ENCODE data around the gene ICAM4.

The ICAM4 gene

DNA sequence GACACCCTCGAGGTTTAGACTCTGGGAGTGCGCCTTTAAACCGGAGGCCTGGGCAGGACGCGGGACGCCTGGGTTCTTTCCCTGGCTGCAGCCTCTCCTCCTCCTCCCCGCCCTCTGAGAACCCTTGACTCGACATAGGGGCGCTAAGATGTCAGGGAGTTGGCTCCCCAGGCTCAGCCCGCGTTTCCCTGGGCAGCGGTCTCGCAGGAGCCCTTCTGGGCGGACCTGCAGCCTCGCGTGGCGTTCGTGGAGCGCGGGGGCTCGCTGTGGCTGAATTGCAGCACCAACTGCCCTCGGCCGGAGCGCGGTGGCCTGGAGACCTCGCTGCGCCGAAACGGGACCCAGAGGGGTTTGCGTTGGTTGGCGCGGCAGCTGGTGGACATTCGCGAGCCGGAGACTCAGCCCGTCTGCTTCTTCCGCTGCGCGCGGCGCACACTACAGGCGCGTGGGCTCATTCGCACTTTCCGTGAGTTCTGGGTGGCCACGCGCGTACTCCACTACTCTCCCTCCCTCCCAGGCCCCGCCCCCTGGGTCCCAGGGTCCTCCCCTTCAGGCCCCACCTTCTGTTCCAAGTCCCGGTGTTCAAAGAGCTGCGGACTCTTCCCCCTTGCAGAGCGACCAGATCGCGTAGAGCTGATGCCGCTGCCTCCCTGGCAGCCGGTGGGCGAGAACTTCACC, 4.3 kb downstream of the ICAM4 start:
- no peak for DNase-seq (ENCODE audit: low spot score)

- DNase-seq (ENCODE audit: low spot score) = no peak
Observed at GRCh38 chr19:10291554-10292205, 4.9 kb downstream of the ICAM4 start.

DNA sequence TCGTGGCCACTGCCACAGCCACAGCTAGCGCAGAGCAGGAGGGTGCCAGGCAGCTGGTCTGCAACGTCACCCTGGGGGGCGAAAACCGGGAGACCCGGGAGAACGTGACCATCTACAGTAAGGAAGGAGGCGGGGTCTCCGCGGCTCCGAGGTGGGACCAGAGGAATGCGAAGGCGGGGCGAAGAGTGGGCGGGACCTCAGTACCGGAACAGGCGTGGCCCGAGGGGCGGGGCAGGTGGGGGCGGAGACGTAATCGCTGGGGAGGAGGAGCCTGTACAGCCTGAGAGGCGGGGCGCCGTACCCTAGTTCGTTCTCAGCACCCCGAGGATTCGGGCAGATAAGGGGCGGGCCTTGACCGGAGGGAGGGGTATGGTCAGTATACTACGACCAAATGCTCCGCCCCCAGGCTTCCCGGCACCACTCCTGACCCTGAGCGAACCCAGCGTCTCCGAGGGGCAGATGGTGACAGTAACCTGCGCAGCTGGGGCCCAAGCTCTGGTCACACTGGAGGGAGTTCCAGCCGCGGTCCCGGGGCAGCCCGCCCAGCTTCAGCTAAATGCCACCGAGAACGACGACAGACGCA, 5.5 kb downstream of the ICAM4 start:
- DNase-seq (ENCODE audit: low spot score) = peak; percentile 79

DNA sequence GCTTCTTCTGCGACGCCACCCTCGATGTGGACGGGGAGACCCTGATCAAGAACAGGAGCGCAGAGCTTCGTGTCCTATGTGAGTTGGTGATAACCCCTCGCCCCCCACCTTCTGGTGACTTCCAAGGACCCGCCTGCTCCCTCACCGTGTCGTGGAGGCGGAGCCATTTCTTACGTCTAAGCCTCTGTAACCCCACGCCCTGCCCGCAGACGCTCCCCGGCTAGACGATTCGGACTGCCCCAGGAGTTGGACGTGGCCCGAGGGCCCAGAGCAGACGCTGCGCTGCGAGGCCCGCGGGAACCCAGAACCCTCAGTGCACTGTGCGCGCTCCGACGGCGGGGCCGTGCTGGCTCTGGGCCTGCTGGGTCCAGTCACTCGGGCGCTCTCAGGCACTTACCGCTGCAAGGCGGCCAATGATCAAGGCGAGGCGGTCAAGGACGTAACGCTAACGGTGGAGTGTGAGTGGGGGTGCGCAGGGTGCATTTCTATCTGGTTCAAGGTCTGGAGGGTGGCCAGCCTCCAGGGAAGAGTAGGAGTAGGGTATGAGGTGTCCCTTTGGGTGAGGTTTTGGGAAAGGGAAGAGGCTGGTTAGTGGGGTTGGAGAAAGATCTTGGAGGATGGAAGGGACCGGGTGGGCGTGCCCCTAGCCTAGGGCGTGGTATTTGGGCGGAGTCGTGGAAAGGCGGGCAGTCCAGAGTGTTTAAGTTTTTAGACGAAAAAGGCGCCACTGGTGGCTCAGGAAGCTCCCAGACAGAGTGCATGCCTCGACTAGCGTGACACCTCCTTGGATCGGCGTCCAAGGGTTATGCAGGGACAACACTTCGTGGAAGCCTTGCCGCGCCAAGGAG, 6.3 kb downstream of the ICAM4 start:
- no peak for DNase-seq (ENCODE audit: low spot score)

DNA sequence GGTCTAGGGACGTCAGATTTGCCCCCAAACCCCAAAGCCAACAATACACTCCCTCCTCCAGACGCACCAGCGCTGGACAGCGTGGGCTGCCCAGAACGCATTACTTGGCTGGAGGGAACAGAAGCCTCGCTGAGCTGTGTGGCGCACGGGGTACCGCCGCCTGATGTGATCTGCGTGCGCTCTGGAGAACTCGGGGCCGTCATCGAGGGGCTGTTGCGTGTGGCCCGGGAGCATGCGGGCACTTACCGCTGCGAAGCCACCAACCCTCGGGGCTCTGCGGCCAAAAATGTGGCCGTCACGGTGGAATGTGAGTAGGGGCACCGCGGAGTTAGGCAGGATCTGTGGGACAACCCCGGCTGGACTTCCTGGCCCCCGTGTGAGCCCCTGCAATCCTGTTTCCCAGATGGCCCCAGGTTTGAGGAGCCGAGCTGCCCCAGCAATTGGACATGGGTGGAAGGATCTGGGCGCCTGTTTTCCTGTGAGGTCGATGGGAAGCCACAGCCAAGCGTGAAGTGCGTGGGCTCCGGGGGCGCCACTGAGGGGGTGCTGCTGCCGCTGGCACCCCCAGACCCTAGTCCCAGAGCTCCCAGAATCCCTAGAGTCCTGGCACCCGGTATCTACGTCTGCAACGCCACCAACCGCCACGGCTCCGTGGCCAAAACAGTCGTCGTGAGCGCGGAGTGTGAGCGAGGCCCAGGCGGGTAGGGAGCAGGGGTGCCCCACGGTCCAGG, 7.0 kb downstream of the ICAM4 start:
- DNase-seq (ENCODE audit: low spot score) = no peak

DNA sequence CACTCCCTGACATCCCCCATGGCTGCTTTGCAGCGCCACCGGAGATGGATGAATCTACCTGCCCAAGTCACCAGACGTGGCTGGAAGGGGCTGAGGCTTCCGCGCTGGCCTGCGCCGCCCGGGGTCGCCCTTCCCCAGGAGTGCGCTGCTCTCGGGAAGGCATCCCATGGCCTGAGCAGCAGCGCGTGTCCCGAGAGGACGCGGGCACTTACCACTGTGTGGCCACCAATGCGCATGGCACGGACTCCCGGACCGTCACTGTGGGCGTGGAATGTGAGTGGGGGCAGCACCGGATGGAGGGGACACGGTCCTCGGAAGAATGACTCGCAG, 7.6 kb downstream of the ICAM4 start:
- DNase-seq (ENCODE audit: low spot score) = no peak

DNA sequence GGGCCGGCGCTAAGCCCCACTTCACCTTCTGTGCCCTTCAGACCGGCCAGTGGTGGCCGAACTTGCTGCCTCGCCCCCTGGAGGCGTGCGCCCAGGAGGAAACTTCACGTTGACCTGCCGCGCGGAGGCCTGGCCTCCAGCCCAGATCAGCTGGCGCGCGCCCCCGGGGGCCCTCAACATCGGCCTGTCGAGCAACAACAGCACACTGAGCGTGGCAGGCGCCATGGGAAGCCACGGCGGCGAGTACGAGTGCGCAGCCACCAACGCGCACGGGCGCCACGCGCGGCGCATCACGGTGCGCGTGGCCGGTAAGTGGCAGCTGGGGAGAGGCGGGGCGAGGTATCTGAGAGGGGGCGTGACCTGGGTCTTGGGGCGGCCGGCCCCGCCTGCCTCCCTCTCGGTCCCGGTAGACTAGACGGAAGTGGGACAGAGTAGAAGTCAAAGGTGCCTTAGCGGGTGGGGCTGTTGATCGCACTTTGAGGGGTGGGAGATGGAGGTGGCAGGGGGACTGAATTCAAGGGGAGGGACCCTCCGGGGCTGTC, 8.6 kb downstream of the ICAM4 start:
- no peak for DNase-seq (ENCODE audit: low spot score)

DNA sequence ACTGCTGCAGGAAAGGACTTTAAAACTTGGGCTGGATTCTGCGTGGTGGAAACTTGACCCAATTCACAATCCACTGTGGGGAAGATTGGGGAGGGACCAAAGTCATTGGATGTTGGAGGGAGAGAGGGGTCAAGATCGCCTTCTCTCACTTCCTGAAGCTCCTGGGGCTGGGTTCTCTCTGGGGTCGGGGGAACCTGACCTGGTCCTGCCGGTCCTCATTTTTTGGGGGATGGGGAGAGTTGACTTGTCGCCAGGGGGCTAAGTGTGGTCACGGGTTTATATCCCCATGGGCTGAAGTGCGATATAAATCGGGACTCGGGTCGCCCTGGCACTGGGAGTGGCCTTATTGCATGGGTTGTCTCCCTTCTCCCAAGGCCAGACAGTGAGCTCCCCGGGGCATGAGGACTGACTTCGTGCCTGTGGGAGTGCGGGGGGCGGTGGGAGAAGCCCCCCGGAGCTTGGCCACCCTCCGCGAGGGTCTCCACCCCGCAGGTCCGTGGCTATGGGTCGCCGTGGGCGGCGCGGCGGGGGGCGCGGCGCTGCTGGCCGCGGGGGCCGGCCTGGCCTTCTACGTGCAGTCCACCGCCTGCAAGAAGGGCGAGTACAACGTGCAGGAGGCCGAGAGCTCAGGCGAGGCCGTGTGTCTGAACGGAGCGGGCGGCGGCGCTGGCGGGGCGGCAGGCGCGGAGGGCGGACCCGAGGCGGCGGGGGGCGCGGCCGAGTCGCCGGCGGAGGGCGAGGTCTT, 9.3 kb downstream of the ICAM4 start:
- DNase-seq (ENCODE audit: low spot score) = no peak

- DNase-seq (ENCODE audit: low spot score) = no peak
Observed at GRCh38 chr19:10299545-10300458, 13.0 kb downstream of the ICAM4 start.

- no peak for DNase-seq (ENCODE audit: low spot score)
Observed at GRCh38 chr19:10305139-10305806, 18.5 kb downstream of the ICAM4 start.

DNA sequence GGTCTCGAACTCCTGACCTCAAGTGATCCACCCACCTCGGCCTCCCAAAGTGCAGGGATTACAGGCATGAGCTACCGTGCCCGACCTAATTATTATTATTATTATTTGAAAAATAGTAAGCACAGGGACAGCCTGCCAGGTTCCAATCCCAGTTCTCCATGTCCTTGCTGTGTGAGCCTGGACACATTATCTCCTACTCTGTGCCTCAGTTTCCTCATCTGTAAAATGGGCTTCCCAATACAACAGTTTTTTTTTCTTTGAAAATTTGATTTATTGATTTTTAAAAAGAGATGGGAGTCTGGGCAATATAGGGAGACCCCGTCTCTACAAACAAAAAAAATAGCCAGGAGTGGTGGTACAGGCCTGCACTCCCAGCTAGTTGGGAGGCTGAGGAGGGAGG, 19.6 kb downstream of the ICAM4 start:
- DNase-seq (ENCODE audit: low spot score) = no peak

- no peak for DNase-seq (ENCODE audit: low spot score)
Observed at GRCh38 chr19:10309423-10309822, 22.7 kb downstream of the ICAM4 start, which contains the start of gene ZGLP1. ZGLP1 (minus strand) TSS chr19:10309815.

GRCh38 chr19:10315335-10316214, 28.8 kb downstream of the ICAM4 start, which contains the start of gene FDX2:
FDX2 (minus strand) TSS chr19:10316015; CDS start chr19:10315996, 19 bp downstream.
- peak; percentile 92 for DNase-seq (ENCODE audit: low spot score)

DNA sequence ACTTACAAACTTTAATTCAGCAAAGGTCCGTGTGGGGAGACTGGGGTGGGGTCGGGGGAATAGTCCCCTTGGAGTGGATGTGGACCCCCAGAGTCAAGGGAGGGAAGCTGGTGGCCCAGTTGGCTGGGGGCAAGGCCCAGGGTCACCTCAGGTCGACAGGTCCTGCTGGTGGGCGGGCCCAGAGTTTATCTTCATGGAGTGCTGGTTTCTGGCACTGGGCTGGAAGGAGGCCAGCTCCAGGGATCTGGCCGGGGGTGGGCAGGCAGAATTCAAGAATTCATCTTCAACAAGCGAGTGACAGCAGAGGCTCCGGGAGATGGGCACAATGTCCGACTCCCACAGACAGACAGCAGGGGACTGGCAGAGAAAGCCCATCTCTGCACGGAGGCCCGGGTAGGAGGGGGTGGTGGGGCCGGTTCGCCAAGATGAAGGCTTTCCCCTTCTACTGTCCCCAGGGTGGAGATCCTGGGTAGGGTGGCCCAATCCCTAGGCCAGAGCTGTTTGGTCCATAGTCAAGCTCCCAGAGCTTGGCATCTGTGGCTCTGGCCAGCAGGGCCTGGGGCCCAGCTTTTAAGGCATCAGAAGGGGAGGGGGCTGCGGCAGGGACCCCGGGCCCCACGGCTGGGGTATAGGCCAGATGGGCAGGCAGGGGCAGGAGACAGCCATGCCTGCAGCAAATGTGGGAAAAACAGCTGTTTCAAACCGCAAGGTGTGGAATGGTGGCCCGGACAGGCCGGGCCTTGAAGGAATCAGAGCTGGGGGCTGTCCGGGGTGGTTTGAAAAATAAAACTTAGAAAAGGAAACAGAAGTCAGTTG, 29.7 kb downstream of the ICAM4 start:
- DNase-seq (ENCODE audit: low spot score) = no peak

- DNase-seq (ENCODE audit: low spot score) = no peak
Observed at GRCh38 chr19:10317045-10317856, 30.5 kb downstream of the ICAM4 start.

DNA sequence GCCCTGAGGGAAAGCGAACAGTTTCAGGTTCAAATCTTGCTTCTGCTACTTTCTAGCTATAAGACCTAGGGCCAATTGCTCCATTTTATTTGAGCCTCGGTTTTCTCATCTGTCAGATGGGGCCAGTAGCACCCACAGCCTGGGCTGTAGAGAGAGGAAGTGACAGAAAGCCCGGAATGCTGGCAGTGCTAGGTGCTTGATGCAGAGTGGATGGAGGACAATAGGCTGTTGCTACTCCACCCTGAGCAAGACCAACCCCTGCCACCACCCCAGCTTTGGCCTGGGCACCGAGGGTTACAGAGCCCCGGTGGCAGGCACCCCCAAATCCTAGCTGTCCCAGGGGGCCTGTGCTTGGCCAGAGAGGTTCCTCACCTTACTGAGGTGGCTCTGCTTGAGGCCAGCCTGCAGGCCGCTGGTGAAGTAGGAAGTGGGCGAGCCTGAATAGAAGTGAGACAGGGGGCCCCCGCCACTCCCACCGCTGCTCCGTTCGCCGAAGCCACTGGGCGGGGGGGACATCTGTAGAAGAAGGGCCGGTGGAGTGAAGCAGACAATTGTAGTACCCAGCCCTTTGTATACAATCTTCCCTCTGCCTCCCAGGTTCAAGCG, 31.2 kb downstream of the ICAM4 start:
- DNase-seq (ENCODE audit: low spot score) = no peak
